KG1 (cell line): Measurements from ENCODE around the gene DIO3.
"Not testable (repeated sequence)": the region's sequence is repeated elsewhere in the genome, so short reads cannot be mapped to it uniquely, and the experiment has no call there.

Experiments
- DNase-seq: peaks from one replicate; lab custom pipeline; 2025; lab: John Stamatoyannopoulos, UW

DIO3 gene

GRCh38 chr14:101559250-101559623 is 2.1 kb upstream of the DIO3 start:
- no peak for DNase-seq

GRCh38 chr14:101559624-101560533 is 1.4 kb upstream of the DIO3 start:
- peak; percentile 4 for DNase-seq

GRCh38 chr14:101560534-101561113 is 671 bp upstream of the DIO3 start:
- DNase-seq, result no peak

- DNase-seq, result no peak
These were observed 699 bp downstream of the DIO3 start for GRCh38 chr14:101561897-101562490.

- DNase-seq, result no peak
These were observed 1.5 kb downstream of the DIO3 start for GRCh38 chr14:101562659-101563351.

GRCh38 chr14:101563352-101563653 is 2.0 kb downstream of the DIO3 start:
- no peak for DNase-seq

- DNase-seq, result no peak
These were observed 2.6 kb downstream of the DIO3 start for GRCh38 chr14:101563654-101564443.

GRCh38 chr14:101564444-101564776 is 3.1 kb downstream of the DIO3 start:
- no peak for DNase-seq

GRCh38 chr14:101564819-101565698 is 3.8 kb downstream of the DIO3 start:
- DNase-seq, result no peak

- no peak for DNase-seq
These were observed 6.0 kb downstream of the DIO3 start for GRCh38 chr14:101567252-101567651.

GRCh38 chr14:101571004-101571403 is 9.7 kb downstream of the DIO3 start:
- DNase-seq, result no peak

- not testable (repeated sequence) for DNase-seq
These were observed 11.2 kb downstream of the DIO3 start for GRCh38 chr14:101572526-101572925.

- no peak for DNase-seq
These were observed 12.0 kb downstream of the DIO3 start for GRCh38 chr14:101573289-101573688.

- DNase-seq, result no peak
These were observed 14.3 kb downstream of the DIO3 start for GRCh38 chr14:101575581-101575980.

GRCh38 chr14:101577221-101577909 is 16.1 kb downstream of the DIO3 start:
- DNase-seq, result no peak

GRCh38 chr14:101578489-101578888 is 17.2 kb downstream of the DIO3 start:
- DNase-seq, result no peak

GRCh38 chr14:101579372-101580080 is 18.2 kb downstream of the DIO3 start:
- no peak for DNase-seq

- DNase-seq, result no peak
These were observed 20.5 kb downstream of the DIO3 start for GRCh38 chr14:101581806-101582205.

GRCh38 chr14:101582294-101582693 is 21.0 kb downstream of the DIO3 start:
- no peak for DNase-seq
